CD4-positive, alpha-beta T cell treated with Interleukin-12 subunit alpha and Interleukin-12 subunit beta, for 1 hour (primary cell): ENCODE results near the gene SIRT3.
"Not testable (repeated sequence)": the region's sequence is repeated elsewhere in the genome, so short reads cannot be mapped to it uniquely, and the experiment has no call there.

Experiments
- DNase-seq: peaks from one replicate; pipeline ENCODE4 v3.0.0-alpha.2; 2020

The SIRT3 gene

GRCh38 chr11:200224-201003, 35.7 kb downstream of the SIRT3 start:
- no peak for DNase-seq

GRCh38 chr11:199782-200181, 36.4 kb downstream of the SIRT3 start:
- DNase-seq = no peak

DNA sequence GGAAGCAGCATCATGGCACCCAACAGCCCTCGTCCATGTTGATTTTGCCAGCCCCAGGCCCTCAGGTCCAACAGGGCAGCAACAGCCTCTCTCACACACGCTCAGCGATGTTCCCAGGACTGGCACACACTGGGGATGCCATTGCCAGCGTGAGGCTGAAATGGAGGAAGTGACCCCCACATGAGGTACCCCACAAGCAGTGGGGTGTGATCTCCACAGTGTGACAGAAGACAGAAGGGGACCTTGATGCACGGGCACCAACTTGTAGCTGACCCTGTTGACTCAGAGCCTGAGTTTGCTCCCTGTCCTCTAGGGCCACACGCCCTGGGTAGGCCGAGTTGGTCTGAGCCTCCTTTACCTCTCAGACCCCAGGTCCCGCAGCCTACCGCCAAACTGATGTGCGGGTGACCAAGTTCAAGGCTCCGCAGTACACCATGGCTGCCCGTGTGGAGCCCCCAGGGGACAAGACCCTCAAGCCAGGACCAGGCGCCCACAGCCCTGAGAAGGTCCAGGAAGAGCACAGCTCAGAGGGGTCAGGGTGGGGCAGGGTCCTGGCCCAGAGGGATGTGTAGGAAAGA, 37.0 kb downstream of the SIRT3 start:
- DNase-seq = no peak

DNA sequence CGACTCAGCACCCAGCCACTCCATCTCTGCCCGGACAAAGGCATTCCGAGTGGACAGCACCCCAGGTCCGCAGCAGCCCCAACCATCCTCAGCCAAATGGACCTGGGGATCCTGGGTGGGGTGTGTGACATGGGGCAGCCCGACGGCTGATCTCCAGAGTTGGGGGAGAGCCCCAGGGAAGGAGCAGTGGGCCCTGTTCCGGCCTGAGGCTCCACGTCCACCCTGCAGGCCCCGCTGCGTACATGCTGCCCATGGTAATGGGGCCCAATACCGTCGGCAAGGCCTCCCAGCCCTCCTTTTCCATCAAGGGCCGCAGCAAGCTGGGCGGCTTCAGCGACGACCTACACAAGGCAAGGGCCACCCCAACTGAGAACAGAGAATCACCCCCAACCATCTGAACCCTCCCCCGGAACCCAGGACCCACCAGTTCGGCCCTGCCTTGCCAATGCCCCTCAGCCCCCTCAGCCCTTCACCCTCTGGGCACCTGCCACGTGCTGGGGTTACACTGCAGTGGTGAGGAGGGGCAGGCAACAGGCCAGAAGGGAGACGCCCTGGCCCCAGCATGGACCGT, 37.8 kb downstream of the SIRT3 start:
- no peak for DNase-seq

- DNase-seq = no peak
Observed at GRCh38 chr11:197741-198235, 38.4 kb downstream of the SIRT3 start.

- no peak for DNase-seq
Observed at GRCh38 chr11:196786-197731, 39.1 kb downstream of the SIRT3 start.

GRCh38 chr11:193481-193880, 42.7 kb downstream of the SIRT3 start:
- not testable (repeated sequence) for DNase-seq

- DNase-seq = not testable (repeated sequence)
Observed at GRCh38 chr11:192674-193128, 43.4 kb downstream of the SIRT3 start, which contains the start of gene SCGB1C1. Gene SCGB1C1 (plus strand): TSS chr11:193078. CDS start chr11:193100, 22 bp downstream.

DNA sequence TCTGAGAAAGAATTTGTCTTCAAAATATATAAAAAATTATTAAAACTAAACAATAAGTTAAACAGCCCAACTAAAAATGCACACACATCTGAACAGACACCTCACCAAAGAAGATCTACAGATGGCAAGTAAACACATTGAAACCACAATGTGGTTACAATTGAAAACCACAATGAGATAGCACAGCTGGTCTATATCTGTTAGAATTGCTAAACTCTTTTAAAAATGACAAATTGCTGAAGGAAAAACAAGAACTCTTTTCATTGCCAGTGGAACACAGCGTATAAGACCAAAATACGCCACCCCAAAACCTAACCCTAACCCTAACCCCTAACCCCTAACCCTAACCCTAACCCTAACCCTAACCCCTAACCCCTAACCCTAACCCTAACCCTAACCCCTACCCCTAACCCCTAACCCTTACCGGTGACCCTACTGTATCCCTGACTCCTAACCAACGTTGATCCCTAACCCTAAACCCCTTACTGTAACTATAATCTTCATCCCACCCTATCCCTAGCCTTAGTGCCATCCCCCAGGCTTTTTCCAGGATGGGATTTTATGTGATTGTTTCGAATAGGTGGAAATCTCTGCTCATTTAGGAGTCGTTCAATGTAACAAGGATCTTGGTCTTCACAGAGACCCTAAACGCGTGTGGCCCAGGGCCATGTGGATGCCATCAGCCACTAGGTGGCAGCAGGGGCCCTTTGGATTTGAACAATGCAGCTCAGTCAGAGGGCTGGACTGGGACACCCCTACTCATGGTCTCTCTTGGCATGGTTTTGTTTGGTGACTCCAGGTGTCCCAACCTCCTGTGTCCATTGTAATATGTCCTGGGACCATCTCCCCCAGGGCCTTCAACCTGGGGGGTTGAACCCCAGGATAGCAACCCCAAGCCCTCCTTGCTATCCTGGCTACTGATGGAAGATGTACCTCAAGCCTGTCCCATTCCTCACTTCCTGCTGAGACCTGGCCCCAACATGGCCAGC, 44.4 kb downstream of the SIRT3 start:
- peak; percentile 49 for DNase-seq

DNA sequence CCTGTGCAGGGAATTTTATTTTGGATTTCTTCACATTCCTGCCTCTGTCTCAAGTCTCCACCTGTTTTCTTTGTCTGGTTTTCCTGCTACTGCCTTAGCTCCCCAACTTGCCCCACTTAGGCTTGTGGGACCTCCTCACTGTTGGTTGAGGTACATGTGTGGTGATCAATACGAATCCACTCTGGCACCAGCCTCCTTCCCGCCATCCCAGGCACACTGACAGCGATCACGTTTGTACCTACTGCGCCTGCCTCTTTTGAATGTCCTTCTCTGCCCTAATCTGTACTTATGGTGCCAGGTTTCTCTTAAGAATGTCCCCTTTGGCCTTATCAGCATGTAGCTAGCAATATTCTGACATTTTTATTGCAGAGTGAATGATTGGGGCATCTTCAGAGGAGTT, 45.6 kb downstream of the SIRT3 start:
- DNase-seq = not testable (repeated sequence)

GRCh38 chr11:189843-190311, 46.3 kb downstream of the SIRT3 start:
- DNase-seq = peak; percentile 58

GRCh38 chr11:189200-189783, 46.9 kb downstream of the SIRT3 start:
- DNase-seq = not testable (repeated sequence)

DNA sequence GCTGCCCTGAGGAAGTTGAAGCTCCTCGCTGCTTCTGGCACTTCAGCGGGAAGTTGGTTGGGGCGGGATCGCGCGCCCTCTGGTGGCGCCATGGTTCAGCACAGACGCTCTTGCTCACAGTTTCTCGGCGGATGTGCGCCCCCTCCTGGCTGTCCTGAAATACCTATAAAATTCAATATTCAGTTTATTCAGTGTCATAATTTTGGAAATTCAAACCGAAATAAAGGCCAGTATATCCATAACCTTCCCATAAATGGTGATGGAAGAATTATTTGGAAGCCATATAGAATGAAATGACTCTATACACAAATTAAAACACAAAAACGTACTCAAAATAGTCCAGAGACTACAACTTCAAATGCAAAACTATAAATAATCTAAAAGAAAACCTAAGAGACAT, 55.9 kb downstream of the SIRT3 start:
- DNase-seq = not testable (repeated sequence)
